OCI-M2 (cell line): ENCODE data around the gene PITPNC1.
"Not testable (repeated sequence)": the region's sequence is repeated elsewhere in the genome, so short reads cannot be mapped to it uniquely, and the experiment has no call there.

Source experiments
- DNase-seq: peaks from one replicate; lab custom pipeline; 2025; ENCODE audit not compliant: unreplicated experiment; lab: John Stamatoyannopoulos, UW

Gene PITPNC1

GRCh38 chr17:67638871-67639270, 261.8 kb downstream of the PITPNC1 start:
- DNase-seq: no peak

- DNase-seq: no peak
Measured at GRCh38 chr17:67639555-67639954, 262.5 kb downstream of the PITPNC1 start.

GRCh38 chr17:67639979-67640378, 262.9 kb downstream of the PITPNC1 start:
- no peak for DNase-seq

GRCh38 chr17:67642488-67642887, 265.4 kb downstream of the PITPNC1 start:
- DNase-seq: no peak

GRCh38 chr17:67644061-67644460, 267.0 kb downstream of the PITPNC1 start:
- no peak for DNase-seq

GRCh38 chr17:67645195-67645594, 268.1 kb downstream of the PITPNC1 start:
- not testable (repeated sequence) for DNase-seq

- no peak for DNase-seq
Measured at GRCh38 chr17:67646472-67646871, 269.4 kb downstream of the PITPNC1 start.

- no peak for DNase-seq
Measured at GRCh38 chr17:67647482-67647881, 270.4 kb downstream of the PITPNC1 start.

- no peak for DNase-seq
Measured at GRCh38 chr17:67648032-67648905, 271.2 kb downstream of the PITPNC1 start.

GRCh38 chr17:67648906-67649295, 271.8 kb downstream of the PITPNC1 start:
- DNase-seq: not testable (repeated sequence)

- DNase-seq: no peak
Measured at GRCh38 chr17:67649891-67650290, 272.8 kb downstream of the PITPNC1 start.

- not testable (repeated sequence) for DNase-seq
Measured at GRCh38 chr17:67651218-67651579, 274.1 kb downstream of the PITPNC1 start.

GRCh38 chr17:67652433-67652832, 275.4 kb downstream of the PITPNC1 start:
- DNase-seq: no peak

GRCh38 chr17:67655478-67656148, 278.5 kb downstream of the PITPNC1 start:
- DNase-seq: no peak

GRCh38 chr17:67656494-67657203, 279.6 kb downstream of the PITPNC1 start:
- no peak for DNase-seq

GRCh38 chr17:67657596-67657995, 280.5 kb downstream of the PITPNC1 start:
- no peak for DNase-seq

- DNase-seq: no peak
Measured at GRCh38 chr17:67658265-67658664, 281.2 kb downstream of the PITPNC1 start.

- DNase-seq: no peak
Measured at GRCh38 chr17:67659028-67659427, 281.9 kb downstream of the PITPNC1 start.

- no peak for DNase-seq
Measured at GRCh38 chr17:67662712-67663111, 285.6 kb downstream of the PITPNC1 start.

GRCh38 chr17:67663457-67663856, 286.4 kb downstream of the PITPNC1 start:
- DNase-seq: no peak

GRCh38 chr17:67666028-67666427, 288.9 kb downstream of the PITPNC1 start:
- no peak for DNase-seq

GRCh38 chr17:67666710-67667109, 289.6 kb downstream of the PITPNC1 start:
- DNase-seq: no peak
